ENCODE data around the gene CNGB1. TPM values are rescaled to one million over a fixed set of nuclear protein-coding genes. Genes with fewer than 3 reads are reported as not detected.
"Not testable (repeated sequence)": the region's sequence is repeated elsewhere in the genome, so short reads cannot be mapped to it uniquely, and the experiment has no call there.

Gene CNGB1
- total RNA-seq, 1 experiment from 2014 or later: not detected

- DNase-seq (ENCODE audit: low spot score): no peak
Measured at GRCh38 chr16:57997176-57997527, 26.2 kb upstream of the CNGB1 start.

DNA sequence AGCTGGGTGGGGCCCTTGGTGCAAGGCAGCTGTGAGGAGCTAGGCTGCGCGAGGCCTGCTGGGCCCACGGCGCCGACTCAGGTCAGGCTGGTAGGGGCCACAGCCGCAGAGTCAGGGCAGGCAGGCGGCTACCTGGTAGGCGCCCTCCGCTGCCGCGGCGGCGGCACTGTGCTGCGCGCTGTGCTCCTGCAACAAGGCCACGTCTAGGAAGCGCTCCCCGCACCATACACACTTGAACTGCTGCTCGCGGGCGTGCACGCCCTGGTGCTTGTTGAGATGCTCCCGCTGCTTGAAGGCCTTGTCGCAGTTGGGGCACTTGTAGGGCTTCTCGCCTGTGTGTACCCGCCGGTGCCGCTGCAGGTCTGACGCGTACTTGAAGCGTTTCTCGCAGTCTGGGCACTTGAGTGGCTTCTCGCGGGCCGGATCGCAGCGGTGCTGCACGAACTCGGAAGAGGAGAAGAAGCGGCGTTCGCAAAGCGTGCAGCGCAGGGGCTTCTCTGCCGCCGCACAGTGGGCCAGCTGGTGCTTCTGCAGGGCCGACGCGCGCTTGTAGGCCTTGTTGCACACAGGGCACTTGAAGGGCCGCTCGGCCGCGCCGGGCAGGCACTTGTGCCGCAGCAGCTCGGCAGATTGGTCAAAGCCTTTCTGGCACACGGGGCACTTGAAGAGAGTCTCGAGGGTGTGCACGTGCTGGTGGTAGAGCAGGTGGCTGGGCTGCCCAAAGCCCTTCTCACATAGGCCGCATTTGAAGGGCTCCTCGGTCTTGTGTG is 25.7 kb upstream of the CNGB1 start:
- DNase-seq (ENCODE audit: low spot score): no peak

- DNase-seq (ENCODE audit: low spot score): no peak
Measured at GRCh38 chr16:57995721-57996405, 24.9 kb upstream of the CNGB1 start.

DNA sequence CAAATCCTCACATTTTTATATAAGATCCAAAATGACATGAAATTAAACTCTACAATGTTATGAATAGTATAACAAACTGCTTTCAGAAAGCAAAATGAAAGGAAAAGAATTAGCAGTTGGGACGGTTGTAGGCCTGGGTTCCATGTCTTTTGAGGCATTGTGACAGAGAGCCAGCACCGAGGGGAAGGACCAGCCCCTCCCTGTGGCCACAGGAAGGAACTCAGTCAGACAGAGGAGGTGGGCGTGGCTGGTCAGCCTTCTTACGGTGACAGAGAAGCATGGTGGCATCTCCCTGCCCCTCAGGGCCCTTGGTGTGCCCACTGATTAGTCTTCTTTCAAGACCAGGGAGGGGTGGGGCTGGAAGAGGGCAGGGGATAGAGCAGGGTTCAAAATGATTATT is 23.9 kb upstream of the CNGB1 start:
- DNase-seq (ENCODE audit: low spot score): peak; percentile 48

DNA sequence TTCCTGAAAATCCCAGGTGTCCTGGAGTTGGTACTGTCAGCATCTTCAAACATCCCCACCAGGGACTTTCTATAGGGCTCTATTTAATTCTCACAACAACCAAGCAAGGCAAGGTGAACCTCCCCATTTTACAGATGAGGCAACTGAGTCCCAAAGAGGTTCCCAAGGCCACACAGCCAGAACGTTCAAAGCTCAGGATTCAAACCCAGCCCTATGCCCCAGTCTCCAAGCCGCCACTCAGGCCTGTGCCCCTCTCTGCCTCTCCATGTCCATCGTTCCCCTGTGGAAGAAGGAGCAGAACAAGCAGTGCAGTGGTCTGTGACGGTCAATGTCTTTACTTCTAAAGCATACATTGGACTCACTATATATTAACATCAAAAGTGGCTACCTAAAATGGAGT is 23.4 kb upstream of the CNGB1 start:
- no peak for DNase-seq (ENCODE audit: low spot score)

DNA sequence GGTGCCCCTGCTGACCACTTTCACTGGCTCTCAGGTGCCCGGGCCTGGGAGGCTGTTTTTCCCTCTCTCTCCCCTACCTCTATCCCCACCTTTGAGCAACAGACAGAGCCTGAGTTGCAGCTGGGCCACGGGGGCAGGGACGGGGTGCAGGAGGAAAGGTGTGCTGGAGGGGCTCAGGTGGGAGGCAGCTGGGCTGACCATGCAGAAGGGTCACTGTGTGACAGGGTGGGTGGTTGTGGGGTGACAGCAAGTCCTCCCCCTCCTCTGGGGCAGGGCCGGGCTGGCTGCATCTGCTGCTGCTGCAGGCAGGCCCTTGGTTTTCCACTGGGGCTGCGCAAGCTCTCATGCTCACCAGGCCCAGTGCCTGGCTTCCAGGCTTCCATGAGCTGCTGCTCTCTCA is 23.0 kb upstream of the CNGB1 start:
- DNase-seq (ENCODE audit: low spot score): no peak

- no peak for DNase-seq (ENCODE audit: low spot score)
Measured at GRCh38 chr16:57993438-57993837, 22.5 kb upstream of the CNGB1 start.

GRCh38 chr16:57992084-57992483 is 21.2 kb upstream of the CNGB1 start:
- DNase-seq (ENCODE audit: low spot score): no peak

DNA sequence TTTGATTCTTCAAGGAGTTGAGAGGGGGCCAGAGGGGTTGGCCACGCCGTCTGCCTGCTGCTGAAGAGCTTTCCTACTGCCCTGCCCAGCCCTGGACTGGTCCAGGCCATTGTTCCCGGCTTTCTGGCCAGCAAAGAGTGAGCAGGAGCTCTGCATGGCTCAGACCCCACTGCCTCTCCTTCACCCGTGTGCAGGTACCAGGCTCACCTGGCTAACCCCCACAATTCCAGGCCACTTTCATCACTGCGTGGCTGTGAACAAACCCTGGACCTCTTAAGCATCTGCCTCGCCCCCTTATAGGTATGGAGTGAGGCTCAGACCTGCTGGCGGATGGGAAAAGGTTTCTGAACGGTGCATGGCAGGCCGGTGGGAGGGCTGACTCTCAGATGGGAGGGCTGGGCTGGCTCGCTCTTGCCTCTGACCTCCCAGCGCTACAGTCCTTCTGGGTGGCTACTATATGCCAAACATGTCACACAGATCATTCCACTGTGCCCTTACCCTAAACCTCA is 20.7 kb upstream of the CNGB1 start:
- no peak for DNase-seq (ENCODE audit: low spot score)

DNA sequence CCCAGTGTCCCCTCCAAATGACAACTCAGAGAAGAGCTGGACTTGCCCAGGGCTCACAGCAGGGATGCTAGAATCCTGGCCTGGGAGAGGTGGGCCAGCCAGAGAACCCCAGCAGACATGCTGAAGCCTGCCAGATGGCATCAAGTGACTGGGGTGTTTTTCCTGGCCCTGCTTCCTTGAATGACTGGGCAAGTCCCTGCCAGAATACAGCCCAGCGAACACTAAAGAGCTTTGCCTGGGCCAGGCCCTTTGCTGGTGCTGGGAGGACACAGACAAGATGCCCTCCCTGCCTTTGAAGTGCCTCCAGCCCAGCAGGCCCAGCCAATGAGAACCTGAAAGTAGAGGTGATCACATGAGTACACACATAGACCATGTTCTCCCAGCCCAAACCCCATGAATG is 18.0 kb upstream of the CNGB1 start:
- DNase-seq (ENCODE audit: low spot score): no peak

GRCh38 chr16:57987441-57988177 is 16.7 kb upstream of the CNGB1 start:
- DNase-seq (ENCODE audit: low spot score): no peak

- no peak for DNase-seq (ENCODE audit: low spot score)
Measured at GRCh38 chr16:57986196-57986595, 15.3 kb upstream of the CNGB1 start.

- no peak for DNase-seq (ENCODE audit: low spot score)
Measured at GRCh38 chr16:57985204-57986181, 14.6 kb upstream of the CNGB1 start.

DNA sequence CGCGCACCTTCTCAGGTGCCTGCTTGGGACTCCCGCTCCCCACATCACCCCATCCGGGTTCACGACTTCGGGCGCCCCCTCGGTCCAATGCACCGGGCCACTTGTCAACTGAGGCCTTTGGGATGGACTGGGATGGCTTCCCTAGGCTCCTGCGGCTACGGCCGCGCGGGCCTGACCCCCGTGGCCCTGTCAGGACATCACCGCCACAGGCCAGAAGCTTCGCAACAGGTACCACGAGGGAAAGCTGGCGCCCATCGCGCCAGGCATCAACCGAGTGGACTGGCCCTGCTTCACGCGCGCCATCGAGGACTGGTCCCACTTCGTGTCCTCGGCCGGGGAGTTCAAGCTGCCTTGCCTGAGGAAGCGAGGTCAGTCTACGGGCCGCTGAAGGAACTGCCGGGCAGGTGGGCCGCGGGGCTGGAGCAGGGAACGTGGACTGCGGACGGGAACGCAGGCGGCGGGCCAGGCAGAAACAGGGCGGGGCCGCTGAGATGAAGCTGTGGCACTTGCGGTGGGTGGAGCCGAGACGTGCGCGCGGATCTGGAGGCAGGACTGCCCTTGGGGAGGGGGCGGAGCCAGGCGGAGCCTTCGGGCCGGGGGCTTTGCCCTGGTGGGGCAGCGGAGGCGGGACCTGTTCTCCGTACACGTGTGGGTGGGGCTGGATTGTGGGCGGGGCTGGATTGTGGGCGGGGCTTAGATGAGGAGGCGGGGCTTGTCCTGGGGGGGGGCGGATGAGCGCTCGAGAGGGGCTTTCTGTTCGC is 13.7 kb upstream of the CNGB1 start:
- DNase-seq (ENCODE audit: low spot score): no peak

DNA sequence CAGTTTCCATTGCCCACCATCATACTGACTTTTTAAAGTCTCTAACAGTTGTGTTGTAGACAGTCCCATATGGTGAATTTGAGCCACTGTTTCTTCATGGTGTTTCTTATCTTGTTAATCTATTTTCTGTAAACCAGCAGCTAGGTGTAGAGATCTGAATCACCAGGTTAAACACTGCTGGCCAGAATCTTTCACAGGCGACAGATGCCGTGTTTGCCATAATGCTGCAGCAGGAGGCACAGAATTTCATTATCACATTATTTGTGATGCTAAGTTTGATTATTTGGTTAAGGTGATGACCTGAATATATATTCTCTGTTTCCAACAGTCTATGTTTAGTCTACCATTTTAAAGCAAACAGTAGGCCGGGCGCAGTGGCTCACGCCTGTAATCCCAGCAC is 11.5 kb upstream of the CNGB1 start:
- DNase-seq (ENCODE audit: low spot score): no peak

- DNase-seq (ENCODE audit: low spot score): no peak
Measured at GRCh38 chr16:57981636-57982035, 10.7 kb upstream of the CNGB1 start.

DNA sequence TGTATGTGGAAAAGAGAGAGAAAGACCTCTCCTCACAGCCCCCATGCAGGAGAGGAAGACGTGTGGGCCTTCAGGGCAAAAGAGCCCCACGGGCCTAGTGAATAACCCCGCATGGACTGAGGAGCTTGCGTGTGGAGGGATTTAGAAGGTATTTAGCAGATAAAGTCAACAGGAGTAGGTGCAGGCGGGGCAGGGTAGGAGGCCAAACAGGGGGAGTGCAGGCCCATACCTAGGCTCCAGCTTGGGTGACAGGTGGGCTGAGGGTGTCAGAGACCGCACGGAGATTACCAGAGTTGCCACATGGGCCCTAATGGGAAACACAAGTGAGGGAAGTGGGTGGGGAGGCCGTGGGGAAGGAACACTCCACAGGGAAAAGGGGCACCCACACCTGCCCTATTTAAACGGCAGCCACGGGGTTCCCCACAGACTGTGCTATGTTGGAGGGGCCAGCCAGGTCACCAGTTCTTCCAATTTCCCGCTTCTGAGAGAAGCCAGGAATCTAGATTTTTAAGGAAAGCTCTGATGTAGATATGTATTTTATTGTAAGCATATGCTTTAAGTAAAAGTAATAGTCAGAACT is 8.2 kb upstream of the CNGB1 start:
- DNase-seq (ENCODE audit: low spot score): no peak

DNA sequence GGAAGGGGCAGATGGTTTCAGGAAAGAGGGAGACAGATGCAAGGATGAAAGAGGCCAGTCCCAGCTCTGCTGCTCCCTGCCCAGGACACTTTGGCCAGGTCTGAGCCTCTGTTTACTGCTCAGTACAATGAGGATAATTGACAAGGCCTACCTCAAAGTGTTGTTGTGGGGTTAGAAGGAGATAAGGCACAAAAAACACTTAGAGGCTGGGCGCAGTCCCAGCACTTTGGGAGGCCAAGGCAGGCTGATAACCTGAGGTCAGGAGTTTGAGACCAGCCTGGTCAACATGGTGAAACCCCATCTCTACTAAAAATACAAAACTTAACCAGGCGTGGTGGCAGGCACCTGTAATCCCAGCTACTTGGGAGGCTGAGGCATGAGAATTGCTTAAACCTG is 7.1 kb upstream of the CNGB1 start:
- not testable (repeated sequence) for DNase-seq (ENCODE audit: low spot score)

DNA sequence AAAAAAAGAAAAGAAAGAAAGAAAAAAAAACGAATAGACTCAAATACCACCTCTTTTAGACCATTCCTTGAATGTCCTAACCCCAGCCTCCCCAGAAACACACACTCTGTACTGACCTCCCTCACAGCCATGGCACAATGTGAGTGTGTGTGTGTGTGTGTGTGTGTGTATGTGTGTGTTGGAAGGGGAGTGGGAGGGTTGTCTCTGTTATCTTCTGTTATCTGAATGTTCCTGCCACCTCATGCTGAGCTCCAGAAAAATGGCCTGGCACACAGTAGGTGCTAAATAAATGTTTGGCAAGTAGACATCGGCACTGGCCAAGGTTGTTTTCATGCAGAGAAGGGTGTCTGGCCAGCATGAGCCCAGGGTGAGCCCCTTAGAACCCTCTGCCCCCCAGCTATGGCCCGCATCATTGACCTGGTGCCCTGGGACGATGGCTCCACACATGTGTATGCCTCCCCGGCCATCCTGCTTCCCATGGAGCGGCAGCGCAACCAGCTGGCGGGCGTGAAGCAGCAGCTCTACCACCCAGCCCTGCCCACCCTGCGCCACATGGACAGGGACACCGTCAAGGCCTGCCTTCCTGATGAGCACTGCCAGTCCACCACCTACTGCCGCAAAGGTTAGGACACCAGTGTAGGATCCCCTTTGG is 6.6 kb upstream of the CNGB1 start:
- DNase-seq (ENCODE audit: low spot score): no peak

DNA sequence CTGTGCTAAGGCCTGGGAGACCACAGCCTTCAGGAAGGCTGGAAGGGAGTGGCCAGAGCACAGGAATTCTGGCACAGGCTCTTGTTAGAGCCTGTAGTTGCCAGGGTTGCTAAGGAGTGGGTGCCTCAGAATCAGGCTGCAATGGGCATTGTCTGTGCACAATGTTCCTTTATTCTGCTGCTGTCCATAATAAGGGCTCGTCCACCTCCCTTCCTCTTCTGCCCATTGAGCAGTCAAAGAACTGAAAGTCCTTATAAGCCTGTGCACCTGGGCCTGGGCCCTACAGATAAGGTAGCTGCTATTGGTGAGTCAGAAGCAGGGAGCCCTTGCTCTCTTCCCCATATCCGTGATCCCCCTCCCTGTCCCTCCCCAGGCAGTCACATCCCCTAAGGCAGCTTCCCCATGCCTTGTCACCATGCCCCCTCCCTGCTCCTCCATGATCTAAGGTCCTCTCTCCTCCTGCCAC is 5.4 kb upstream of the CNGB1 start:
- DNase-seq (ENCODE audit: low spot score): no peak
